GM21528 (cell line): ENCODE data around the gene TMEFF2.

Experiments
- ATAC-seq: cut with Tn5 transposase; IDR thresholded peaks from one replicate; pipeline ENCODE4 v1.9.1; 2021; ENCODE audit warnings: mild to moderate bottlenecking, moderate library complexity; ENCODE audit not compliant: unreplicated experiment, low FRiP score

Gene TMEFF2

GRCh38 chr2:192072261-192072660, 122.5 kb downstream of the TMEFF2 start:
- ATAC-seq: no peak

DNA sequence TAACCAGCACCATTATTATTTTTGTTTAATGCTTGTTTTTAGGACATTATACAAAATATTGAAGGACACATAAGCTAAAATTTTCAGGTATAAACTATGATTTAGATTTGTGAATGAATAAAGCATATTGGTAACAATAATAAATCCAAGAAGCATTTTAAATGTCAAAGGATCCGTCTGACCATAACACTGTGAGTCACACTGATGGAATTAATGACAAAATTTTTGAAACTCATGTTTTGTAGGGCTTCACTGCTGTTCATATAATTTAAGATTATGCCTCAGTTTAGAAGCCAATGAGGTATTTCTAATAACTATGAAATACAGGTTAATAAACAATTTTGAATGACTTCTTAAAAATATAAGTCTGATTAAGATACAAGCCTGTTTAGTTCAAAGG, 124.6 kb downstream of the TMEFF2 start:
- no peak for ATAC-seq

DNA sequence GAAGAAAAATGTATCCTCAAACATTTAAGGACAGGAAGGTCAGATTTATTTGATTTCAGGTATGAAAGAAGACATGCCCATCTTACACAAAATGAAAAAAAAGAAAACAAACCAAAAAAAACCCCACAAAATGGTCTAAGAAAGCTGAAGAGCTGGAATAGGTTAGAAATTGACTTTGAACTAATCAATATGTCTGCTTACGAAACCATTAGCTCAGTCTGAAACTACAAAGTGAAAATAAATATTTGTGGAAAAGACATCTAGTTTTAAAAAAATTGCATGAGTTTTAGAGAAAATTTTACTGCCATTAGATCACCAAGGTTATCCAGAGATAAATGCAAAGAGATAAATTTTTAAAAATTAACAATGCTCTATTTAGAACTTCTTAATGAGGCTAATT, 125.3 kb downstream of the TMEFF2 start:
- no peak for ATAC-seq

DNA sequence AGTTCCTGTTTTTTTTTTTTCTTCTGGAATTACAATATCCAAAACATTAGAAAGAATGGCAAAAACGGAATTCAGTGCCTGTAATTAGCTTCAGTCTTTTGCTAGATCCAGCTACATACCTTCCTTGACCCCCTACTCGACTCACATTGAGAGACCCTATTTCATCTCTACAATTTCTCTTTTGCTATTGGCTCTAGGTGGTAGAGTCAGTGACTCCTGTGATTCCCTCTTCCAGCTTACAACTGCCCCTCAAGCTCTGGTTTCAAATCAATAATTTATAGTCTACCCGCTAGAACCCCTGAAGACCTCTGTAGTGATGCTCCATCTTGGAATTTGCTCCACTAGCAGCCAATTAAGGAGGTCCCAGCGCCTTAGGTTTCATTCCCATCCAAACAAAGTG, 125.8 kb downstream of the TMEFF2 start:
- ATAC-seq: no peak

GRCh38 chr2:192067631-192068030, 127.1 kb downstream of the TMEFF2 start:
- no peak for ATAC-seq

DNA sequence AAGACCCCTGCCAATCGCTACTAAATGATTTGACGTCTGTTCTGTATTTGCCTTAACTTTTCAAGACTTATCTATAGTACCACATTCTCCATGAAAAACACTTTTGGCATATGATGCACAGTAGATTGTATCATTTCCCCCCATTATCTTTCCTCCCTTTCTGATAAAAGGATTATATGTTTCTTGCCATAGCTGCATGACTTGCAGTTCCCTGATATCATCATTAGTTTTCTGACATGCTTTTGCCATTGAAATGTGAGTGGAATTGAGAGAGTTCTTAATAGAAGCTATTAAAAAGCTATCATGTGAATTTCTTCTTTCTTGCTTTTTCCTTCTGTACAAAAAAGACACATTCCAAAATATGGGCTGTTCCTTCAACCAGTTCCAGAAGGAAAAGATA, 130.3 kb downstream of the TMEFF2 start:
- ATAC-seq: no peak

DNA sequence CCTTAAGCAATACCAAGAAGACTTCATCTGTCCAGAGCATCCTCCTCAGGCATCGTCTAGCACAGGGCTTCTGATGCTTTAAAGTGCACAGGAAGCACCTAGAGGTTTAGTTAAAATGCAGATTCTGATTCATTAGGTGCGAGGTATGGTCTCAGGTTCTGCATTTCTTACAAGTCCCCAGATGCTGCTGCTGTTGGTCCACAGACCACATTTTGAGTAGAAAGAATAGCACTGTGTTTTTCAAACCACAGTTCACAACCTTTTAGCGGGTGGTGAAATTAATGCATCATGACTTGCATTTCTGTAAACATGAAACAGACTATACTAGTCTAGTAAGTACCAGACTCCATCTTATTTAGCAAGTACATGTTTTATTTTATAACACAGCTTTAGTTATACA, 134.6 kb downstream of the TMEFF2 start:
- no peak for ATAC-seq

DNA sequence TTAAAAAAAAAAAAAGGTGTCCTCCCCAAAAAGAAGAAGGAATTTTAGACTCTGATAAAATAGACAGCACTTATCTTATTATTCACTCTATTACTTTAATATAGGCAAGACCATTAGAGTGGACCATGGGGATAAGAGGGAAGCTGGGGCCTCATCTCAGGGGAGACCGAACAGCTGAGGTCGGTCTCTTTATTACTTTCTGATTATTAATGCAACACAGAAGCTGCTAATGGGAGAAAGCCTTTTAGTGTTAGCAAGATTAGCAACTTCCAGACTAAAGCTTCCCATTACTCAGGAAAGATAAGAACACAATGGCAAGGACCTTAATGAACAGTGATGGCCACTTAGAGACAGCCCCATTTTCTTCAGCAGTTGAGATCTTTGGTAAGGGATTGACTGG, 135.5 kb downstream of the TMEFF2 start:
- ATAC-seq: no peak

- ATAC-seq: no peak
These were observed 140.8 kb downstream of the TMEFF2 start for GRCh38 chr2:192053921-192054320.

GRCh38 chr2:192051533-192051932, 143.2 kb downstream of the TMEFF2 start:
- no peak for ATAC-seq

DNA sequence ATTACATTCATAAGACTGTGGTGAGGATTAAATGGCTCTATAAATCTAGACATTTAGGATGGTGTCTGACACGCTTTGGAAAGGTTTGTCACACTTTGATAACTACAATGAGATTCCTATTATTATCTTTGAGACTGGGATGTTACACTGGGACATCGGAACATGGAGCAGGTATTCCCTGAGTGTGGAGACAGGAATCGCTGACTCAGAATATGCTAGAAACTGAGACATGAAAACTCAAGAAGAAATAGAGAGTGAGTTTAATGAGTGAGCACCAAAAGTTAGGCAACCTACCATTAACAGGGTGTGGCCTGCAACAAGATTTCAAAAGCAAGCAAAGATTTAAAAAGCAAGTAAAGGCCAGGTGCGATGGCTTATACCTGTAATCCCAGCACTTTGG, 145.4 kb downstream of the TMEFF2 start:
- ATAC-seq: no peak

DNA sequence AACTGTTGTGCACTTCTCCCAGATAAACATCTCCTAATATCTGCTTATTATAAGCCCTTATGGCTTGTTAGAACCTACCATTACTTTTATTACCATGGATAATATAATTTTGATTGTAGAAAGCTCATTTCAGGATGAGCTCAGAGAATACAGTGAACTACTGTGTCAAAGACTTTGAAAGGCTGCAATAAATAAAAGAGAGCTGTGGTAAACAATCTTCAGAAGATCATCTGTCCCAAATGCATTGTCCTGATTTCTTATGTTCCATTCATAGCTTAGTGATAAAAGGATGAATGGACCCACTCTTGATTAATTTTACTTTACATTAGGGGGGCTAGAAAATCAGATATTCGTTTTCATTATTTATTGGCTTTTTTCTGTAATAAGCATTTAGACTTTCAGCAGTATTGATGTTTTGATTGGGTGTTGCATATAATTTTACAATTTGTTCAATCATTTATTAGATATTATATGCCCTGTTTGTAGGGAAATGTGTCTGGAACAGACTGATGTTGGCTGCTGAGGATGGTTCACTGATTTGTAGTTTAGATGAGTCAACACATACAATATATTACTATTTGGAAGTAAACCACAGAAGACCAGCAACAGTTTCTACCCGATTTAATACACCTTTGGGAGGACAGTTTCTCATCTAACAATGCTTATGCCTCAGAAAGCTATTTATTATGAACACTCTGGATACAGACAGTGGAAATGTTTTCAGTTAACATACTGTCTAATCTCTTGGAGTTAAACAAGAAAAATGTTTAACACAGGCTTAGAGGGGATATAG, 147.2 kb downstream of the TMEFF2 start:
- ATAC-seq: no peak

GRCh38 chr2:192044496-192044895, 150.2 kb downstream of the TMEFF2 start:
- no peak for ATAC-seq

DNA sequence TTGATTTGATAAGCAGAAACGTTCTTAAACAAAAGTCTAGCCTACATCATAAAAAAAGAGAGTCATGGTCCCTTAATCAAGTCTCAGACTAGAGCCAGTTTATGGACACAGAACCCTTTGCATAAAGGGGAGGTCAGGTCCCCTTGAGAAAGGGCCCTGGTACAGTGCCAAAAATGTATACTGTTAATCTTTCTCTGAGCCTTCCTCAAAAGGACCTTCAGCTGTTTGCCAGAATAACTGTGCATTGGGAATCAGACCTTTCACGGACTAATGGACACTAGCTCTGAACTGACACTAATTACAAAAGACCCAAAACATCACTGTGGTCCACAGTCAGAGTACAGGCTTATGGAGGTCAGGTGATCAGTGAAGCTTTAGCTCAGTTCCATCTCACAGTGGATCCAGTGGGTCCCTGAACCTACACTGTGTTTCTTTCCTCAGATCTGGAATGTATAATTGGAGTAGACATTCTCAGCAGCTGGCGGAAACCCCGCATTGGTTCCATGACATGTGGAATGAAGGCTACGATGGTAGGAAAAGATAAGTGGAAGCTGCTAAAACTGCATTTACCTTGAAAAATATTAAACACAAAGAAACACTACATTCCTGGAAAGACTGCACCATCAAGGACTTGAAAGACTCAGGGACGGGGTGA, 151.4 kb downstream of the TMEFF2 start:
- no peak for ATAC-seq

DNA sequence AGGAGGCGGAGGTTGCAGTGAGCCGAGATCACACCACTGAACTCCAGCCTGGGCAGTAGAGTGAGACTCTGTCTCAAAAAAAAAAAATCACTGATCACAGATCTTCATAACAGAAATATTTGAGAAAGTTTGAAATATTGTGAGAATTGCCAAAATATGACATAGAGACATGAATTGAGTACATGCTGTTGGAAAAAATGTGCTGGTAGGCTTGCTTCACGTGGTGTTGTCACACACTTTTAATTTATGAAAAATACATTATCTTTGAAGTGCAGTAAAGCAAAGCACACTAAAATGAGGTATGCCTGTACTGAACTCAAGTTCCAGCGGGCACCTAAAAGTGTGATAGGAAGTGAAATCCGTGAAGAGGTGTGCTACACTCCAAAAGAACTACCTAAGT, 152.6 kb downstream of the TMEFF2 start:
- ATAC-seq: no peak

- no peak for ATAC-seq
These were observed 156.6 kb downstream of the TMEFF2 start for GRCh38 chr2:192038110-192038509.

GRCh38 chr2:192035731-192036442, 158.8 kb downstream of the TMEFF2 start:
- ATAC-seq: no peak

DNA sequence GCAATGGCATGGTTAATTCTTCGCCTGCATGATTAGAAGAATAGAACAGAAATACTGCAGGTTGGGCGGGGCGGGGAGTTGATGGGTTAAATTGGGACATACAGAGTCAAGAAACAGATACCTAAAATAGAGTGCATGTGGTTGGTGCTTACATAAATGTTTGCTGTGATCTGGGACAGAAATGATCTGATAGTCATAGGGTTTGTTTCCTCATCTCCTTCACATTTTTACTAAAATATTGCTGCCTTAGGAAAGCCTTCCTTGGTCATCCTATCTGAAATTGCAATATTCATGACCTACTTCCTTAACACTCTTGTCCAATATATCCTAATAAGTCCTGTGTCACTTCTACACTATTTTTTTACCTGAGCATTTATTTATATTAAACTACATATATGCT, 163.9 kb downstream of the TMEFF2 start:
- no peak for ATAC-seq

DNA sequence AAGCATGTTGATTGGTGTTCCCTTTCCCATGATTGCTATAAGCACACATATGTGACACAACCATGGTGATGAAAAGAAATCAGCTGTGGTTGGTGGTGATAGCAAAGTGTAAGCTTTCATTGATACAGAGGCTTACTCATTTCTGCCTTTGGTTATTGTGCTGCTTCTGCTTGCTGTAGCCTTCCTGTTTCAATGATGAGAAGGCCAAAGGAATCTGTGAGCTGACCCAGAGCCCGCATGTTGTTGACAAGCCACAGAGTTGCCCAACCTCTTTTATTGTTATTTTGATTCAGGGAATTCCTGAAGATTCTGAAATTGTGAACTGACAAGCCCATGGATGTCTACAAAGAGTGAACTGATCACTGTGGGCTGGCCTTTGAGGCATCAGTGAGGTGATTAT, 164.4 kb downstream of the TMEFF2 start:
- no peak for ATAC-seq

- no peak for ATAC-seq
These were observed 165.6 kb downstream of the TMEFF2 start for GRCh38 chr2:192029089-192029488.

- ATAC-seq: no peak
These were observed 168.0 kb downstream of the TMEFF2 start for GRCh38 chr2:192026825-192027120.
